B cell (primary cell): ENCODE measurements around the gene CKAP2. TPM values are rescaled to one million over a fixed set of nuclear protein-coding genes. Genes with fewer than 3 reads are reported as not detected.
"Not testable (repeated sequence)": the region's sequence is repeated elsewhere in the genome, so short reads cannot be mapped to it uniquely, and the experiment has no call there.

Experiments used
- ATAC-seq: fragments of 200-7000 bp; cut with Tn5 transposase; one replicate; pipeline ENCODE4 v1.10.0; 2021; ENCODE audit warnings: low read depth, mild to moderate bottlenecking, moderate number of reproducible peaks, moderate library complexity
- CTCF ChIA-PET: fragments of 350-600 bp; sonication (Branson Sonifier 250); formaldehyde crosslinking; loops from one replicate; lab custom pipeline; 2021; ENCODE audit warnings: antibody characterized with exemption, inconsistent platforms; lab: Charles Lee
- POLR2A ChIA-PET: fragments of 350-600 bp; sonication (Branson Sonifier 250); formaldehyde crosslinking; loops from one replicate; lab custom pipeline; 2021; ENCODE audit warnings: antibody characterized with exemption; lab: Charles Lee
- DNase-seq: peaks from one replicate; pipeline ENCODE4 v3.0.0; 2013
- H2AFZ ChIP-seq: 2 replicates; pipeline ENCODE4 v1.6.1; 2012; ENCODE audit warnings: mild to moderate bottlenecking, low read depth, low read length; ENCODE audit not compliant: insufficient read depth, poor library complexity, severe bottlenecking
- H3K27ac ChIP-seq, 2 donors: 1 replicate in 1 of 2; 2 replicates in 1 of 2; pipeline ENCODE4 v1.5.1; 2012 to 2013; ENCODE audit warnings: low read length in 2 of 2, mild to moderate bottlenecking in 2 of 2, moderate library complexity in 1 of 2
- H3K27me3 ChIP-seq, 4 experiments: fragments of 200-600 bp in 1 of 4; sonication (generic) in 1 of 4; replicated peaks in 1 of 4; 1 replicate in 2 of 4; 2 replicates in 2 of 4; pipeline versions ENCODE4 v1.6.1 to v1.7.0; 2013 to 2016; ENCODE audit warnings: low read length in 3 of 4, mild to moderate bottlenecking in 2 of 4, mixed read lengths in 1 of 4, moderate library complexity in 1 of 4; ENCODE audit not compliant: insufficient read depth in 4 of 4, control insufficient read depth in 3 of 4; ENCODE audit errors: control extremely low read depth in 1 of 4
- H3K36me3 ChIP-seq, 2 experiments: replicated peaks in 1 of 2; 1 replicate in 1 of 2; 2 replicates in 1 of 2; pipeline versions ENCODE4 v1.6.1 to v1.7.1; 2013; ENCODE audit warnings: low read length in 1 of 2; ENCODE audit not compliant: insufficient read depth in 2 of 2, control insufficient read depth in 1 of 2; ENCODE audit errors: control extremely low read depth in 1 of 2, extremely low read depth in 1 of 2
- H3K4me1 ChIP-seq, 2 donors: fragments of 200-600 bp in 1 of 2; sonication (generic) in 1 of 2; 1 replicate in 1 of 2; 2 replicates in 1 of 2; pipeline versions ENCODE4 v1.5.1 to v1.6.1; 2013 to 2017; ENCODE audit warnings: low read length in 2 of 2; ENCODE audit not compliant: control insufficient read depth in 2 of 2, insufficient read depth in 2 of 2
- H3K4me2 ChIP-seq: replicated peaks from 2 replicates; pipeline ENCODE3; 2012; ENCODE audit warnings: mild to moderate bottlenecking, low read depth, low read length; ENCODE audit not compliant: poor library complexity, severe bottlenecking
- H3K4me3 ChIP-seq, 5 experiments: fragments of 200-600 bp in 1 of 5; sonication (generic) in 1 of 5; 1 replicate in 3 of 5; 2 replicates in 2 of 5; pipeline versions ENCODE4 v1.5.1 to v1.7.0; 2011 to 2016; ENCODE audit warnings: low read length in 4 of 5, mild to moderate bottlenecking in 4 of 5, low read depth in 2 of 5, control low read depth in 1 of 5, moderate library complexity in 1 of 5; ENCODE audit not compliant: insufficient read depth in 1 of 5; ENCODE audit errors: control extremely low read depth in 1 of 5, extremely low read depth in 1 of 5
- H3K79me2 ChIP-seq: fragments of 200-600 bp; sonication (generic); one replicate; pipeline ENCODE4 v1.6.0; 2016; ENCODE audit warnings: low read length; ENCODE audit not compliant: control insufficient read depth, insufficient read depth
- H3K9ac ChIP-seq: fragments of 200-600 bp; sonication (generic); 2 replicates; pipeline ENCODE4 v1.6.1; 2017; ENCODE audit warnings: mild to moderate bottlenecking, low read length, moderate library complexity
- H3K9me3 ChIP-seq, 3 donors: one replicate each; pipeline versions ENCODE4 v1.6.1 to v1.7.1; 2013; ENCODE audit warnings: low read length in 2 of 3; ENCODE audit not compliant: control insufficient read depth in 2 of 3, insufficient read depth in 1 of 3; ENCODE audit errors: control extremely low read depth in 1 of 3
- H4K20me1 ChIP-seq: 2 replicates; pipeline ENCODE4 v1.6.0; 2012; ENCODE audit warnings: mild to moderate bottlenecking, low read length; ENCODE audit not compliant: insufficient read depth, control insufficient read depth, poor library complexity, severe bottlenecking
- H3K27ac Mint-ChIP-seq: one replicate; pipeline ENCODE4 v1.8.0; 2021; ENCODE audit warnings: mixed read lengths
- H3K27me3 Mint-ChIP-seq: one replicate; pipeline ENCODE4 v1.8.0; 2021; ENCODE audit warnings: mixed read lengths
- H3K4me1 Mint-ChIP-seq: one replicate; pipeline ENCODE4 v1.8.0; 2021; ENCODE audit warnings: mixed read lengths
- H3K4me3 Mint-ChIP-seq: one replicate; pipeline ENCODE4 v1.8.0; 2021; ENCODE audit warnings: mixed read lengths
- H3K9me3 Mint-ChIP-seq: one replicate; pipeline ENCODE4 v1.8.0; 2022; ENCODE audit warnings: mixed read lengths; ENCODE audit not compliant: insufficient read depth
- WGBS: methylation state at CpG from one replicate; pipeline ENCODE4 v1.1.5; 2013; ENCODE audit warnings: missing lambda C conversion rate; ENCODE audit not compliant: insufficient coverage; 5-methylcytosine and 5-hydroxymethylcytosine counted together
- intact Hi-C: fragments of 100-400 bp; cut with micrococcal nuclease; formaldehyde crosslinking; loops from one replicate; pipeline ENCODE4 v1.10.0; 2022
- polyA plus RNA-seq: library from polyadenylated mRNA; depleted of rRNA; stranded (reverse); fragments of >200 nt; gene quantifications from 2 replicates; pipeline ENCODE4 v1.2.3, GENCODE V29; 2012
- total RNA-seq, 2 donors: library from RNA; stranded (reverse); fragments of 120-200 nt in 1 of 2; gene quantifications; 1 replicate in 1 of 2; 2 replicates in 1 of 2; pipeline versions ENCODE4 v1.2.3 to v1.2.4, GENCODE V29; 2013 to 2022

The CKAP2 gene
- total and polyA plus RNA-seq, 2 donors (not counting 1 experiment from before 2014, with no cell fraction given), result 5.4 to 22.1 TPM

DNA sequence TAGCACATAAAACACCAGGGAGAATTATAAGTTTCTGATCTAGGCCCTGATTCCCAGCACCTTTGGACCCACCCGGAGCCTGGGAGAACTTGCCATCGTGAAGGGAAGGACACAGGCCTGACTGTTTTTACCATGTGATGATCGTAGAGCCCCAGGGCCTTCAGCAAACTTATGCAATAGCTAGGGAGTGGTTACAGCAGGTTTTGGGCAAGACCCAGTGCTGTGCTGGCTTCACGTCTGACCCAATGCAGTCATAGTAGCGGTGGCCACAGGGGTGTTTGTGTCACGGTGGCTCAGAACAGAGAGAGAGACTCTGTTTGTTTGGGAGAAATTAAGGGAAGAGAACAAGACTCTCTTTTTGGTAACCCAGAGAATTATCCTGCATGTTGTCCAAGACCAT, 68.0 kb downstream of the CKAP2 start:
- H3K36me3 ChIP-seq, H3K27me3 ChIP-seq, H3K9me3 Mint-ChIP-seq, H4K20me1 ChIP-seq, CTCF ChIA-PET, H3K27ac ChIP-seq, H3K4me1 Mint-ChIP-seq, intact Hi-C loops, H3K9me3 ChIP-seq, H3K4me3 Mint-ChIP-seq, H2AFZ ChIP-seq, H3K79me2 ChIP-seq, H3K4me1 ChIP-seq, ATAC-seq, H3K4me2 ChIP-seq, H3K27ac Mint-ChIP-seq, H3K4me3 ChIP-seq, POLR2A ChIA-PET, H3K9ac ChIP-seq, DNase-seq: not testable (repeated sequence)
- H3K27me3 Mint-ChIP-seq, result peaks cover 11% of the 10 kb centered on the region
- no CpG with 5 or more reads among the region's 6 CpGs for WGBS

Other genes with a start within 250 kb of the CKAP2 start
- gene THSD1, start 49.3 kb upstream of the CKAP2 start, total RNA-seq, result 0.34 and 0.44 TPM in 2 replicates
- gene THSD1, start 49.3 kb upstream of the CKAP2 start, polyA plus RNA-seq, result 0.58 and 1.2 TPM in 2 replicates
- 71.5 TPM in 2 replicates for gene VPS36, start 4.8 kb upstream of the CKAP2 start, total RNA-seq
- 17.5 and 26.0 TPM in 2 replicates for gene VPS36, start 4.8 kb upstream of the CKAP2 start, polyA plus RNA-seq
- gene HNRNPA1L2, start 187.0 kb downstream of the CKAP2 start, total RNA-seq, result 17.6 and 20.6 TPM in 2 replicates
- 10.7 and 19.3 TPM in 2 replicates for gene HNRNPA1L2, start 187.0 kb downstream of the CKAP2 start, polyA plus RNA-seq
- 38.2 and 38.4 TPM in 2 replicates for gene SUGT1, start 197.4 kb downstream of the CKAP2 start, total RNA-seq
- gene SUGT1, start 197.4 kb downstream of the CKAP2 start, polyA plus RNA-seq, result 9.5 and 15.0 TPM in 2 replicates